HepG2 (cell line): ENCODE results near the gene FARSB.
"Not testable (repeated sequence)": the region's sequence is repeated elsewhere in the genome, so short reads cannot be mapped to it uniquely, and the experiment has no call there.

Source experiments
- AKAP8 ChIP-seq: sonication (generic); formaldehyde crosslinking; IDR thresholded peaks from 2 replicates; pipeline ENCODE4 v1.5.1; 2020; ENCODE audit warnings: mild to moderate bottlenecking, missing genetic modification reagents
- CEBPB ChIP-seq: IDR thresholded peaks from 2 replicates; pipeline ENCODE4 v1.6.1; 2011; ENCODE audit warnings: low read depth, low read length, improper control_type of control experiment, borderline replicate concordance
- KLF12 ChIP-seq: sonication (generic); formaldehyde crosslinking; IDR thresholded peaks from 2 replicates; pipeline ENCODE4 v1.4.0; 2020; ENCODE audit warnings: missing genetic modification reagents, borderline replicate concordance
- MXI1 ChIP-seq: IDR thresholded peaks from 3 replicates; pipeline ENCODE4 v1.6.1; 2012; ENCODE audit warnings: low read depth, low read length, inconsistent platforms, borderline replicate concordance
- RNF2 ChIP-seq: fragments of 450-650 bp; conservative IDR thresholded peaks from 2 replicates; pipeline ENCODE4 v1.6.1; 2016; ENCODE audit warnings: low read depth
- UBTF ChIP-seq: sonication (generic); formaldehyde crosslinking; IDR thresholded peaks from 2 replicates; pipeline ENCODE4 v1.4.0; 2020; ENCODE audit warnings: mild to moderate bottlenecking, missing genetic modification reagents
- ZNF205 ChIP-seq: IDR thresholded peaks from 2 replicates; pipeline ENCODE4 v1.6.1; 2018; ENCODE audit warnings: missing biosample characterization, missing genetic modification reagents
- ZNF451 ChIP-seq: sonication (generic); formaldehyde crosslinking; IDR thresholded peaks from 2 replicates; pipeline ENCODE4 v1.5.0; 2020; ENCODE audit warnings: mild to moderate bottlenecking, missing genetic modification reagents
- TF ChIP-seq, protein P1 (sequence below): sonication (generic); formaldehyde crosslinking; IDR thresholded peaks from 2 replicates; pipeline ENCODE4 v1.5.0; 2020; ENCODE audit warnings: mild to moderate bottlenecking, missing genetic modification reagents, moderate library complexity
- TF ChIP-seq, protein P2 (sequence below), 2 experiments: sonication (generic) in 1 of 2; formaldehyde crosslinking in 1 of 2; IDR thresholded peaks; 2 replicates each; pipeline versions ENCODE4 v1.4.0 to v1.6.1; 2018 to 2020; ENCODE audit warnings: missing genetic modification reagents in 2 of 2, borderline replicate concordance in 1 of 2, low read depth in 1 of 2, mild to moderate bottlenecking in 1 of 2, missing biosample characterization in 1 of 2

GRCh38 chr2:222693413-222693812 is 37.5 kb upstream of the FARSB start:
- not testable (repeated sequence) for TF ChIP-seq CEBPB; MXI1; AKAP8 (CRISPR knock-in tag); ZNF205 (CRISPR knock-in tag); RNF2; ZNF451 (CRISPR knock-in tag); KLF12; UBTF (CRISPR knock-in tag)
- TF ChIP-seq, protein P1, sequence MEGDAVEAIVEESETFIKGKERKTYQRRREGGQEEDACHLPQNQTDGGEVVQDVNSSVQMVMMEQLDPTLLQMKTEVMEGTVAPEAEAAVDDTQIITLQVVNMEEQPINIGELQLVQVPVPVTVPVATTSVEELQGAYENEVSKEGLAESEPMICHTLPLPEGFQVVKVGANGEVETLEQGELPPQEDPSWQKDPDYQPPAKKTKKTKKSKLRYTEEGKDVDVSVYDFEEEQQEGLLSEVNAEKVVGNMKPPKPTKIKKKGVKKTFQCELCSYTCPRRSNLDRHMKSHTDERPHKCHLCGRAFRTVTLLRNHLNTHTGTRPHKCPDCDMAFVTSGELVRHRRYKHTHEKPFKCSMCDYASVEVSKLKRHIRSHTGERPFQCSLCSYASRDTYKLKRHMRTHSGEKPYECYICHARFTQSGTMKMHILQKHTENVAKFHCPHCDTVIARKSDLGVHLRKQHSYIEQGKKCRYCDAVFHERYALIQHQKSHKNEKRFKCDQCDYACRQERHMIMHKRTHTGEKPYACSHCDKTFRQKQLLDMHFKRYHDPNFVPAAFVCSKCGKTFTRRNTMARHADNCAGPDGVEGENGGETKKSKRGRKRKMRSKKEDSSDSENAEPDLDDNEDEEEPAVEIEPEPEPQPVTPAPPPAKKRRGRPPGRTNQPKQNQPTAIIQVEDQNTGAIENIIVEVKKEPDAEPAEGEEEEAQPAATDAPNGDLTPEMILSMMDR: not testable (repeated sequence)
- TF ChIP-seq, protein P2, sequence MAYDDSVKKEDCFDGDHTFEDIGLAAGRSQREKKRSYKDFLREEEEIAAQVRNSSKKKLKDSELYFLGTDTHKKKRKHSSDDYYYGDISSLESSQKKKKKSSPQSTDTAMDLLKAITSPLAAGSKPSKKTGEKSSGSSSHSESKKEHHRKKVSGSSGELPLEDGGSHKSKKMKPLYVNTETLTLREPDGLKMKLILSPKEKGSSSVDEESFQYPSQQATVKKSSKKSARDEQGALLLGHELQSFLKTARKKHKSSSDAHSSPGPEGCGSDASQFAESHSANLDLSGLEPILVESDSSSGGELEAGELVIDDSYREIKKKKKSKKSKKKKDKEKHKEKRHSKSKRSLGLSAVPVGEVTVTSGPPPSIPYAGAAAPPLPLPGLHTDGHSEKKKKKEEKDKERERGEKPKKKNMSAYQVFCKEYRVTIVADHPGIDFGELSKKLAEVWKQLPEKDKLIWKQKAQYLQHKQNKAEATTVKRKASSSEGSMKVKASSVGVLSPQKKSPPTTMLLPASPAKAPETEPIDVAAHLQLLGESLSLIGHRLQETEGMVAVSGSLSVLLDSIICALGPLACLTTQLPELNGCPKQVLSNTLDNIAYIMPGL (CRISPR knock-in tag; IDR thresholded peaks at IDR 0.05; ENCODE audit: borderline replicate concordance in 1 of 2, low read depth in 1 of 2): not testable (repeated sequence)
